Osteocyte (in vitro differentiated cells): ENCODE results near the gene FUBP3. TPM values are rescaled to one million over a fixed set of nuclear protein-coding genes. Genes with fewer than 3 reads are reported as not detected.

Experiments
- DNase-seq: peaks from one replicate; pipeline ENCODE4 v3.0.0; 2021; ENCODE audit warnings: mixed read lengths; ENCODE audit not compliant: unreplicated experiment; ENCODE audit errors: extremely low spot score
- H3K27ac Mint-ChIP-seq: one replicate; pipeline ENCODE4 v1.8.0; 2021; ENCODE audit warnings: mild to moderate bottlenecking, mixed read lengths; ENCODE audit not compliant: unreplicated experiment
- H3K27me3 Mint-ChIP-seq: one replicate; pipeline ENCODE4 v1.8.0; 2021; ENCODE audit warnings: mixed read lengths; ENCODE audit not compliant: unreplicated experiment
- H3K36me3 Mint-ChIP-seq: one replicate; pipeline ENCODE4 v1.8.0; 2021; ENCODE audit warnings: mixed read lengths; ENCODE audit not compliant: unreplicated experiment
- H3K4me1 Mint-ChIP-seq: one replicate; pipeline ENCODE4 v1.8.0; 2021; ENCODE audit warnings: mixed read lengths; ENCODE audit not compliant: unreplicated experiment
- H3K4me3 Mint-ChIP-seq: one replicate; pipeline ENCODE4 v1.8.0; 2021; ENCODE audit warnings: mild to moderate bottlenecking, moderate library complexity, mixed read lengths; ENCODE audit not compliant: unreplicated experiment
- H3K9me3 Mint-ChIP-seq: one replicate; pipeline ENCODE4 v1.8.0; 2021; ENCODE audit warnings: mixed read lengths; ENCODE audit not compliant: unreplicated experiment
- CTCF ChIP-seq: fragments of 200-600 bp; sonication (generic); IDR thresholded peaks from 2 replicates; pipeline ENCODE4 v1.5.0; 2021; ENCODE audit warnings: antibody characterized with exemption, mild to moderate bottlenecking, moderate library complexity
- total RNA-seq: library from RNA; stranded (reverse); gene quantifications from 2 replicates; pipeline ENCODE4 v1.2.1, GENCODE V29; 2021

Gene FUBP3
- total RNA-seq, 1 donor from 2014 or later = 72.7 TPM

- DNase-seq = no peak
- no peak overlapping the region for H3K27ac Mint-ChIP-seq
- peaks cover 21% of the 10 kb centered on the region for H3K27me3 Mint-ChIP-seq
- no peak for TF ChIP-seq CTCF
- no peaks in the 10 kb centered on the region for H3K36me3 Mint-ChIP-seq
- no peak overlapping the region for H3K4me3 Mint-ChIP-seq
- no peaks in the 10 kb centered on the region for H3K9me3 Mint-ChIP-seq
- H3K4me1 Mint-ChIP-seq = no peaks in the 10 kb centered on the region
These were observed 15.6 kb upstream of the FUBP3 start for GRCh38 chr9:130563797-130564196.

GRCh38 chr9:130565792-130566191 lies 13.6 kb upstream of the FUBP3 start:
- no peak for TF ChIP-seq CTCF
- H3K4me3 Mint-ChIP-seq = no peak overlapping the region
- no peaks in the 10 kb centered on the region for H3K9me3 Mint-ChIP-seq

GRCh38 chr9:130570208-130570607 lies 9.2 kb upstream of the FUBP3 start:
- DNase-seq = no peak
- no peak overlapping the region for H3K27ac Mint-ChIP-seq
- H3K4me3 Mint-ChIP-seq = no peak overlapping the region
- H3K4me1 Mint-ChIP-seq = peaks cover 4% of the 10 kb centered on the region
- no peaks in the 10 kb centered on the region for H3K9me3 Mint-ChIP-seq
- no peak for TF ChIP-seq CTCF
- peaks cover 8% of the 10 kb centered on the region for H3K27me3 Mint-ChIP-seq
- no peaks in the 10 kb centered on the region for H3K36me3 Mint-ChIP-seq

More at GRCh38 chr9:130565792-130566191, 13.6 kb upstream of the FUBP3 start:
- no peak overlapping the region for H3K27ac Mint-ChIP-seq
- H3K36me3 Mint-ChIP-seq = no peaks in the 10 kb centered on the region
- peaks cover 18% of the 10 kb centered on the region for H3K27me3 Mint-ChIP-seq
- peaks cover 4% of the 10 kb centered on the region for H3K4me1 Mint-ChIP-seq
- no peak for DNase-seq

GRCh38 chr9:130575514-130575913 lies 3.9 kb upstream of the FUBP3 start:
- Mint-ChIP-seq H3K27ac (no peak overlapping the region), H3K4me1 (peaks cover 11% of the 10 kb centered on the region), H3K9me3 (no peaks in the 10 kb centered on the region), H3K36me3 (no peaks in the 10 kb centered on the region), H3K27me3 (peaks cover 4% of the 10 kb centered on the region), H3K4me3 (no peak overlapping the region)
- no peak for DNase-seq
- TF ChIP-seq CTCF = no peak

GRCh38 chr9:130576176-130576575 lies 3.2 kb upstream of the FUBP3 start:
- no peak for TF ChIP-seq CTCF
- Mint-ChIP-seq H3K27ac (no peak overlapping the region), H3K4me1 (peaks cover 18% of the 10 kb centered on the region), H3K4me3 (no peak overlapping the region), H3K27me3 (peaks cover 4% of the 10 kb centered on the region), H3K9me3 (no peaks in the 10 kb centered on the region), H3K36me3 (no peaks in the 10 kb centered on the region)
- no peak for DNase-seq
